Renal cortex interstitium (tissue), 11 donors: ENCODE measurements around the gene DAGLA. TPM values are rescaled to one million over a fixed set of nuclear protein-coding genes. Genes with fewer than 3 reads are reported as not detected.

ENCODE experiments used
- DNase-seq, 11 donors: peaks; one replicate each; pipeline ENCODE4 v3.0.0-alpha.2; 2013; ENCODE audit warnings: low read depth in 9 of 11, low spot score in 4 of 11; ENCODE audit errors: extremely low read depth in 1 of 11
- polyA plus RNA-seq, 3 donors: library from polyadenylated mRNA; unstranded; fragments of 120-200 nt; gene quantifications; one replicate each; pipeline ENCODE4 v1.2.1, GENCODE V29; 2013; ENCODE audit not compliant: insufficient read length in 3 of 3

Gene DAGLA
- polyA plus RNA-seq, 3 donors, result 3.2 to 4.6 (median 4.4) TPM

DNA sequence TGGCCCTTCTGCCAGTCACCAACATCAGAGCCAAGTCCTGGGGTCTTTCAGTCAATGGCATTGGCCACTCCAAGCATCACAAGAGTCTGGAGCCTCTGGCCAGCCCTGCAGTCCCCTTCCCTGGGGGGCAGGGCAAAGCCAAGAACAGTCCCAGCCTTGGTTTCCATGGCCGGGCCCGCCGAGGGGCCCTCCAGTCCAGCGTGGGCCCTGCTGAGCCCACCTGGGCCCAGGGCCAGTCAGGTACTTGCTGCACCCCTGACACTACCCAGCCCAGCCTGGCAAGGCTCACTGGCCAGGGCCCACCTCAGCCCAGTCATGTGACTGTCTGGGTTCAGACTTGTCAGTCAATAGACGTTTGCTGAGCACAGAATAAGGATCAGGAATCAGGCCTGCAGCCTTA is 101.4 kb downstream of the DAGLA start:
- no peak for DNase-seq

DNA sequence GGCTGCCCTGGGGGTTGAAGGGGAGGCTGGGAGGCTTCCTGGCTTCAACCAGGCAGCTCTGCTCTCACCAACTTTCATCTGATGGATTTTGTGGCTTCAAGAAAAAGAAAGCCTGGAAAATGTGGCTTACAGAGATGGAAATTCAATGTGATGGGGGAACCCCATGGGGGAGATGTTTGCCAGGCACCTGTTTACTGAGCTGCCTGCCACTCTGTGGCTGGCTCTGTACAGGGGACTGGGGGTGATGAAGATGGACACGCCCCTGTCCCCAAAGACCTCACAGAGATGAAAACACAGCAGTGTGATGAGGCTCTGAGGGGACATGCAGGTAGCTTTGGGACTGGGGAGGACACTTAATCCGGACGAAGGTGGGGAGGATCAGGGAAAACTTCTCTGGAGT is 102.1 kb downstream of the DAGLA start:
- DNase-seq, result no peak

DNA sequence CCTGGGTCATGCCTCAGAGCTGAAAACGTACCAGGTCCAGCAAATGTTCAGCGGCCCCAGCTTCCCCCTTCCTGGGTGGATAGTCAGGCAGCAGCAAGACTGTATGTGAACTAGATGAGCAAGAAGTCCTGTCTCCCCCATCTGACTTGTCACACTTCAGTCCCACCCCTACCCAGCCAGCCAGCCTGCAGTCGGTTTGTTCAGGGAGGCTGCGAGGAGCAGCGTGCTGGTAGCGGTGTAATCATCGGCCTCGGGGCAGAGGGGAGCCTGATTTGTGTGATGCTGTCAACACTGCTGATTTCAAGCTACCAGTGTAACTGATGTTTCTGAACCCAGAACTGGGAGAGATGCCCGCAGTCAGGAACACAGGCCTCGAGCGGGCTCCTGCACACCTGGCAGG is 102.7 kb downstream of the DAGLA start:
- DNase-seq, result no peak

DNA sequence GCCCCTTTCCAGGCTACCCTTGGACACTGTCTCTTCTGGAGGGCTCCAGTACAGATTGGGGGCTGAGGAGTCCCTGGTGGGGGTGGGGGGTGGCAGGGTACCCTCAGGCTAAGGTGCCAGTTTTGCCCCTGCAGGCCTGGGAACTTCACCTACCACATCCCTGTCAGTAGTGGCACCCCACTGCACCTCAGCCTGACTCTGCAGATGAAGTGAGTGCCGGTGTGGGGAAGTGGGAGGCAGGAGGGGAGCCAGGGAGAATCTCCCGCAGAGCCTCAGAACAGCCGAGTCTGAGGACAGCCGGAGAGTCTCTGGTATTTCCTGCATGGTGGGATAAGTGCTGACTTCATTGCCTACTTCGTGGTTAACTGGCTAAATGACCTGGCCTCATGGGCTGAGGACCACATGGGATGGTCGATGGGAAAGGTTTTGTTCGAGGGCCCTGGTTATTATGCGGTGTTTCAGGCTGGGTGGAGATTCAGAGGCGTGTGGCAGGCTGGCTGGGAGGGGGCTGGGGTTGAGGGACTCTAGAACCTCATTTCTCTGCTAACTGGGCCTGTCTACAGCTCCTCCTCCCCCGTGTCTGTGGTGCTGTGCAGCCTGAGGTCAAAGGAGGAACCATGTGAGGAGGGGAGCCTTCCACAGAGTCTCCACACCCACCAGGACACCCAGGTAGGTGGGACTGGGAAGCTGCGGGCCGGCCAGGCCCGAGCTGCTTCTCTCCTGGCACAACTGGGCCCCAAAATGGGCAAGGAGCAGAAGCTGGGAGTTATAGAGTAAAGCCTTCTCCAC is 103.7 kb downstream of the DAGLA start:
- DNase-seq, result no peak

DNA sequence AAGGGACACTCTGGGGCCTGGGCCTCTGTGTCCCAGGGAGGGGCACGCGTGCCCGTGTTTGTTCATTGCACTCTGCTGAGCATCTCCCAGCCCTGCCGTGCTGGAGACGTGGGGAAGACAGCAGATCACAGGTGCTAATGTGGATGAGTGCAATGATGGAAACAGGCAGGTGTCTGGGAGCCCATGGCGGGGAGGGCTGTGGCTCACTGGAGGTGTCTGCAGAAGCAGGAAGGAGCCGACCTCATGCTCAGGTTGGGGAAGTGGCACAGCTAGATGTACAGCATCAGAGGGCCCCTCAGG is 104.3 kb downstream of the DAGLA start:
- no peak for DNase-seq

DNA sequence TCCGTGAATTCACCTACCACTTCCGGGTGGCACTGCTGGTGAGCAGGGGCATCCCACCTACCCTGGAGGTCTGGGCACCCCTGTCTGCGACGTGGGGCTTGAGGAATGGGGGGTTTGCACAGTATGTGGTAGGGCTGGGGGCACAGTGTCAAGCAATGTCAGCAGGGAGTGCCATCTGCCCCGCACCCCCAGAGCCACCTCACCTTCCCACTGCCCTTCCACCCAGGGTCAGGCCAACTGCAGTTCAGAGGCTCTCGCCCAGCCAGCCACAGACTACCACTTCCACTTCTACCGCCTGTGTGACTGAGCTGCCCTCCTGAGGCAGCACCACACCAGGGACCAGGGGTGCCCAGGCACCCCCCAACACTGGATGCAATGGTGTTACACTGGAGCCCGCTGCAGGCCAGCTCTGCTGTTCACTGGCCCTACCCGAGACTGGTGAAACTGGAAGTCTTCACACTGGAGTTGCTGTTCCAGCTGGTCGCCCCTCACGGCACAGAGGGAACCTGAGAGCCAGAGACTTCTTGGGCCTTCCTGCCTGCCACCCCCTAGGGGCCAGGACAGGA is 105.7 kb downstream of the DAGLA start:
- no peak for DNase-seq

DNA sequence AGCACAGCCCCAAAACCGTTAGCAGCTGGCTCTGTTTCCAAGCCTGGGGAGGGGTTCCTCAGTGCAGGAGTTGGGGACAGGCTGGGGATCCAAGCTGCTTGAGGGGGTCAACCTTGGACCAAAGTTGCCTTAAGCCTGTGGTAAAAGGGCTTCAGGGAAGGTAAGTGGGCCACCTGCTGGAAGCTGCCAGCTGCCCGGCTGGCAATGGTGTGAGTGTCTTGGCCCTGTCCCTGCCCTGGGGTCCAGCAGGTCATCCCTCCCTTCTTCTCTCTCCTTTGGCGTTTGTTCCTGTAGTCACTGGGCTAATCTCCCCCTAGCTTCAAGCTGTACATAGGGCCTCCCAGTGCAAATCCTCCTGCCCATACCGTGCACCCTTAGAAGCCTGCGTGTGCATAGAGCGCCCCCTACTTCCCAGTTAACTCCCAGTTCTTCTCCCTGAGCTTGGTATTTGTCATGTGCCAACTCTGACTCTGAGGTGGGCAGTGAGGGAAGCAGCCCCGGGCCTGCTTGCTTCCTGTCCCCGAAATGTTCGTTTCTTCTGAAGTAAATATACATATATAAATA is 107.8 kb downstream of the DAGLA start:
- no peak for DNase-seq

DNA sequence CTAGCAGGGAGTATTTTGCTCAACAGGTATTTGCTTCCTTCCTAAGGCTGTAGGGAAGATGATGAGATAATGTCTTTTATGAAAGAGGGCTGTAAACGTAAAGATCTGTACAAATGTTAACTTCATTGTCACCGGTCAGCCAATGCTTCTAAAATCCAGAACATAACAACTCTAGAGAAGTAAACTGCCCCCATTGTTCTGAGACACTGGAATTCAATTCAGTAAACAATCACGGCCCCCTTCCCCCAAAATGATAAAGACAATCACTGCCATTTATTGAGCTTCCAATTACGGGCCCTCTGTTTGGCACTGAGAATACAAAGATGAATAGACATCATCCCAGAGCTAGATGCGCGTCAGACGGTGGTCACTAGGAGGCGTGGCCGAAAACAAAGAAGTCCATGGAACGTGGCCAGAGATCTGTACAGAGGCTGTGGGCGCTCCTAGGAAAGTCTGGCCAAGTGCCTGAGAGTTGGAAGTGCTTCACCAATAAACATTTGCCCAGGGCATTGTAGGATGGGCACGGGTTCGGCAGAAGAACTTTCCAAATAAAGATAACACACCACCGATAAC is 111.6 kb downstream of the DAGLA start:
- peak in 7 of 11 donors; percentile 77 to 87 (median 82) for DNase-seq

DNA sequence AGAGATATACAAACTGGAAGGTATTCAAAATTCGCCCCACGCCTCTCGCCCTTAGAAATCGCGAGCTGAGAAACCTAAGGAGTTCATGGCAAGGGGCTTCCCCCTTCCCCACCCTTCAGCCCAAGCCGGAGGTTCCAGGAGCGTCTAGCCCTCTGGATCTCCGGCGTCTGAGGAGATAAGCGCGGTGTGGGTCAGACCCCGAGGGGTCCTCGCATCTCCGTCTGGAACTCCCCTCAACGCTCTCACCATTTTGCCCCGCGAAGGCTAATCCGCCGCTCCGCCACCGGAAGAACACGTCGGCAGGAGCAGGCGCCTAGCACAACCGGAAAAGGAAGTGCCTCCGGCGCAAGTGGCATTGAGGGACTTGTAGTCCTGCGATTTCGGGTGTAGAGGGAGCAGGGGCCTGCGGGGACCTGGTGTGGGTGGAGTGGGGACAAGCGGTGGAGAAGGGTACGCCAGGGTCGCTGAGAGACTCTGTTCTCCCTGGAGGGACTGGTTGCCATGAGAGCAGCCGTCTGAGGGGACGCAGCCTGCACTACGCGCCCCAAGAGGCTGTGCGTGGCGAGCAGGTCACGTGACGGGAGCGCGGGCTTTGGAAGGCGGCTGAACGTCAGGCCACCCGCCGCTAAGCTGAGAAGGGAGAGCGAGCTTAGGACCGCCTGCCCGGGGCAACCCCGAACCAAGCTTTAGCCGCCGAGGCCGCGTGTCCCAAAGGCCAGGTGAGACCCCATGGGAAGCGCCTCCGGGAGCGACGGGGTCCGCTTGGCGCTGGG is 112.3 kb downstream of the DAGLA start, which contains the start of the genes FEN1 and TMEM258:
Gene FEN1 (plus strand): TSS at position 602 of the 773 bp plus-strand sequence. CDS start 2,451 bp downstream, outside the sequence.
Gene TMEM258 (minus strand): TSS at position 290 of the 773 bp plus-strand sequence. CDS start 41 bp downstream, at position 249.
- DNase-seq, result peak in 10 of 11 donors; percentile 84 to 93 (median 90)

DNA sequence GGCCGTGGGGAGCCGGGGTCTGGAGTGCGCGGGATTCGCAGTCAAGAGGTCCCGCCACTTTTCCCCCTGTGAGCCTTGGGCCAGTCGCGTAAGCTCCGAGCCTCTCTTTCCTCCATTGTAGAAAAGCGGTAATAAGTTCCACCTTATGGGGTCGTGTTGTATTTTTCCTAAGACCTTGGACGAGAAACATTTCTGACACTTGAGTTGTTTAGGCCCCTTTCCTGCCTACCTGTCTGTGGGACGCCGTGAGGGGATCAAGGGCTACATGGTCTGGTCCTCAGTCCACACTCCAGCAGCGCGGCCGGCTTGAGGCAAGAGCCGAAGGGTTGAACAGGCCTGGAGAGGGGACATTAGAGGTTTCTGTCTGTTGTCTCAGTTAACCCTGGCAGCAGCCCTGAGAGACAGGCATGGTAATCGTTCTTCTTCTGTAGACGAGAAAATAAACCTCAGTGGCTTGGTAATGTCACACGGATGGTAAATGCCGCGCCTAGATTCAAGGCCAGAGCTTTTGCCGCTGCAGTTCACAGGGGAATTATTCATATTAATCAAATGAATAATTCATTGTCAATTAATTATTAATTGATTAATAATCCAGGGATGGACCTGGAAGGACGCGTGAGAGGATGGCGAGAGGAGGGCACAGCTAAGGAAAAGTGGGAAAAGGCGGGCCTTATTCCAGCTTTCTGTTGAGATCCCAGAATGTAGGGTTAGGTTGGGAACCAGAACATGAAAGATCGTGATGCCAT is 113.1 kb downstream of the DAGLA start:
- DNase-seq, result no peak

DNA sequence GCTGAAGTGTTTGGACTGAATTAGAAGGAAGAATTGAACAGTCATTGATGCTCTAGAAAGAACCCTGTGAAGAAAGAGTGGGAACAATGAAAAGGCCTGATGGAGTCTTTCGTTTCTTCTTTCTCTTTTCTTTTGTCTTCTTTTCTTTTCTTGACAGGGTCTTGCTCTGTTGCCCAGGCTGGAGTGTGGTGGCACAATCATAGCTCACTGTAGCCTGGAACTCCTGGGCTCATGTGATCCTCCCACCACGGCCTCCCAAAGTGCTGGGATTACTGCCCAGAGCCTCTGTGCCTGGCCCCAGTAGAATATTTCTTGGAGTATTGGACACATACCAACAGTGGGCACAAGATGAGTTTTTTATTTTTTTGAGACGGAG is 113.6 kb downstream of the DAGLA start:
- no peak for DNase-seq

DNA sequence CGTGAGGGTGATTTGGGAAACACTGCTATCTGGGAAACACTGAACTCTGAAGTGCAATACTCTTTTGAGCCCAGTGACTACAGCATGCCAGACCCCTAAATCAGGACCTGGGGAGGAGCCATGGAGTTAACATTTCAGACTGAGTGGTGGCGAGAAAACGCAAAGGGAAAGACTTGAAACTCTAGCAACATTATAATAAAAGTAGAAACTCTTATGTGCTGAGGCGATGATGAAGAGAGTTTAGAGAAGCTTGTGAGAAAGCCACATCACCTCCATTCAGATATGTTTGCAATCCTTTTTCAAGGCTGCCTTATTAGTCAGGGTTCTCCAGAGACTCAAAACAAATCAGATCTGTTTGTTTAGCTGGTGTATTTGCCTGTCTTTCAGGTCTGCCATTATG is 114.4 kb downstream of the DAGLA start:
- DNase-seq, result no peak

DNA sequence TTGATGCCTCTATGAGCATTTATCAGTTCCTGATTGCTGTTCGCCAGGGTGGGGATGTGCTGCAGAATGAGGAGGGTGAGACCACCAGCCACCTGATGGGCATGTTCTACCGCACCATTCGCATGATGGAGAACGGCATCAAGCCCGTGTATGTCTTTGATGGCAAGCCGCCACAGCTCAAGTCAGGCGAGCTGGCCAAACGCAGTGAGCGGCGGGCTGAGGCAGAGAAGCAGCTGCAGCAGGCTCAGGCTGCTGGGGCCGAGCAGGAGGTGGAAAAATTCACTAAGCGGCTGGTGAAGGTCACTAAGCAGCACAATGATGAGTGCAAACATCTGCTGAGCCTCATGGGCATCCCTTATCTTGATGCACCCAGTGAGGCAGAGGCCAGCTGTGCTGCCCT is 115.3 kb downstream of the DAGLA start:
- DNase-seq, result no peak

DNA sequence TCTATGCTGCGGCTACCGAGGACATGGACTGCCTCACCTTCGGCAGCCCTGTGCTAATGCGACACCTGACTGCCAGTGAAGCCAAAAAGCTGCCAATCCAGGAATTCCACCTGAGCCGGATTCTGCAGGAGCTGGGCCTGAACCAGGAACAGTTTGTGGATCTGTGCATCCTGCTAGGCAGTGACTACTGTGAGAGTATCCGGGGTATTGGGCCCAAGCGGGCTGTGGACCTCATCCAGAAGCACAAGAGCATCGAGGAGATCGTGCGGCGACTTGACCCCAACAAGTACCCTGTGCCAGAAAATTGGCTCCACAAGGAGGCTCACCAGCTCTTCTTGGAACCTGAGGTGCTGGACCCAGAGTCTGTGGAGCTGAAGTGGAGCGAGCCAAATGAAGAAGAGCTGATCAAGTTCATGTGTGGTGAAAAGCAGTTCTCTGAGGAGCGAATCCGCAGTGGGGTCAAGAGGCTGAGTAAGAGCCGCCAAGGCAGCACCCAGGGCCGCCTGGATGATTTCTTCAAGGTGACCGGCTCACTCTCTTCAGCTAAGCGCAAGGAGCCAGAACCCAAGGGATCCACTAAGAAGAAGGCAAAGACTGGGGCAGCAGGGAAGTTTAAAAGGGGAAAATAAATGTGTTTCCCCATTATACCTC is 115.8 kb downstream of the DAGLA start:
- no peak for DNase-seq
